ENCODE results near the gene EAPP.
"Not testable (repeated sequence)": the region's sequence is repeated elsewhere in the genome, so short reads cannot be mapped to it uniquely, and the experiment has no call there.

Gene EAPP

GRCh38 chr14:34538096-34538495, 1.4 kb downstream of the EAPP start:
- not testable (repeated sequence) for DNase-seq (ENCODE audit: low read depth)

GRCh38 chr14:34537677-34538009, 1.9 kb downstream of the EAPP start:
- DNase-seq (ENCODE audit: low read depth), result no peak

- DNase-seq (ENCODE audit: low read depth), result no peak
These were observed 2.4 kb downstream of the EAPP start for GRCh38 chr14:34536951-34537676.

GRCh38 chr14:34527591-34527990, 11.9 kb downstream of the EAPP start:
- no peak for DNase-seq (ENCODE audit: low read depth)

GRCh38 chr14:34524216-34524615, 15.3 kb downstream of the EAPP start:
- not testable (repeated sequence) for DNase-seq (ENCODE audit: low read depth)

GRCh38 chr14:34522496-34522895, 17.0 kb downstream of the EAPP start:
- DNase-seq (ENCODE audit: low read depth), result no peak

GRCh38 chr14:34521071-34521470, 18.4 kb downstream of the EAPP start:
- not testable (repeated sequence) for DNase-seq (ENCODE audit: low read depth)

- DNase-seq (ENCODE audit: low read depth), result not testable (repeated sequence)
These were observed 19.1 kb downstream of the EAPP start for GRCh38 chr14:34520304-34520970.

- DNase-seq (ENCODE audit: low read depth), result no peak
These were observed 31.6 kb downstream of the EAPP start for GRCh38 chr14:34507884-34508283.

GRCh38 chr14:34507459-34507858, 32.0 kb downstream of the EAPP start:
- DNase-seq (ENCODE audit: low read depth), result no peak

- not testable (repeated sequence) for DNase-seq (ENCODE audit: low read depth)
These were observed 34.4 kb downstream of the EAPP start for GRCh38 chr14:34505124-34505491.

GRCh38 chr14:34504027-34504426, 35.5 kb downstream of the EAPP start:
- DNase-seq (ENCODE audit: low read depth), result not testable (repeated sequence)

GRCh38 chr14:34502545-34503225, 36.8 kb downstream of the EAPP start:
- DNase-seq (ENCODE audit: low read depth), result no peak

GRCh38 chr14:34502001-34502400, 37.5 kb downstream of the EAPP start:
- no peak for DNase-seq (ENCODE audit: low read depth)

GRCh38 chr14:34501004-34501580, 38.4 kb downstream of the EAPP start:
- DNase-seq (ENCODE audit: low read depth), result no peak

GRCh38 chr14:34498684-34499412, 40.7 kb downstream of the EAPP start:
- DNase-seq (ENCODE audit: low read depth), result no peak

GRCh38 chr14:34496679-34497513, 42.6 kb downstream of the EAPP start:
- DNase-seq (ENCODE audit: low read depth), result no peak

- no peak for DNase-seq (ENCODE audit: low read depth)
These were observed 43.4 kb downstream of the EAPP start for GRCh38 chr14:34496007-34496678.

- no peak for DNase-seq (ENCODE audit: low read depth)
These were observed 50.2 kb downstream of the EAPP start for GRCh38 chr14:34489324-34489723.

GRCh38 chr14:34488528-34488927, 51.0 kb downstream of the EAPP start:
- no peak for DNase-seq (ENCODE audit: low read depth)

GRCh38 chr14:34484726-34485125, 54.8 kb downstream of the EAPP start:
- no peak for DNase-seq (ENCODE audit: low read depth)

All from stimulated activated CD8-positive, alpha-beta memory T cell treated with anti-CD3 and anti-CD28 coated beads, Interleukin-12 subunit alpha, Interleukin-12 subunit beta, amount 100 ng/mL, for 4 hours (primary cell).